CD4-positive, alpha-beta T cell treated with Interleukin-6 at 100 ng/mL for 8 hours (primary cell): Measurements from ENCODE around the gene ICA1.
"Not testable (repeated sequence)": the region's sequence is repeated elsewhere in the genome, so short reads cannot be mapped to it uniquely, and the experiment has no call there.

Experiments
- DNase-seq: peaks from one replicate; pipeline ENCODE4 v3.0.0-alpha.2; 2020; ENCODE audit warnings: mixed read lengths, low spot score

Gene ICA1

DNA sequence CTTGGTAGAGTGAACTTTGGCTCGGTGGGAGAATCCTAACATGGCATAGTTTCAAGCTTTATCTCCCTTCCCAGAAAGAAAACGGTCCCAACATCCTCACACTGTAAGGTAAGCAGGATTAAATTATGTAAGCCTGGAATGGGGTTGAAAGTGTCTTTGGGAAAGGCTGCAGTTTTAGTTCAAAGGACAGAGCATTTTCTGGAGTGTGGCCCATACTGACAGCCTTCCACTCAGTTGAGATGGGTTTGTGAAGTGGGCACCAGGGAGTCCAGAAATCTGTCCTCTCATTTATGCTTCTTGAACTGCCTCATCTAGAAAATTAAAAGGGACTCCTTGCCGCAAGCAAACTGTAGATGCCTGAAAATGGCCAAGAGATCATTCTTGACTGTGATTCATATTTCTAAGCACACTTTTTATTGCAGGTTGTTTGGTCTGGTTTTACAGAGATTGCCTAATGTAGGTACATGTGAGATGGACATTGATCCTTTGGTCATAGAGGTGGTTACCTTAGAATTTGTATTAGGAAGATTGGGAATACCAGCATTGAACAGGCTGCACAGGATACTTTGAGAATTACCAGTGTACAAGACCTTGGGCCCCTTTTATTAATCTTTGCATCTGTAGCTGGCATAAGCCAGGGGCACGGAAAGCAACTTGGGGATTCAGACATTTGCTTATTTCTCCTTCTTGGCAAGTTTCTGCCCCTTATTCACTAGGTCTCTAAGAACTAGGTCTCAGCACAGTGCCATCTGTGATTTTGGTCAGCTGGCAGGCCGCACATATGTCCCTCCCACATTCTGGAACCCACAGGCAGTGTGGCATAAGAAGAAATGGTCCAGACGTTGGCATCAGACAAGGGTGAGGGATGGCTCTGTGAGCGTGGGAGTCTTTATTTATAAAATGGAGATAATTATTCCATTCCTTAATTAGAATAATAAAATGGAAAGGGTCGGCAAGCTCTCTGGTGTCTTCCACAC is 167.5 kb downstream of the ICA1 start:
- DNase-seq = no peak

DNA sequence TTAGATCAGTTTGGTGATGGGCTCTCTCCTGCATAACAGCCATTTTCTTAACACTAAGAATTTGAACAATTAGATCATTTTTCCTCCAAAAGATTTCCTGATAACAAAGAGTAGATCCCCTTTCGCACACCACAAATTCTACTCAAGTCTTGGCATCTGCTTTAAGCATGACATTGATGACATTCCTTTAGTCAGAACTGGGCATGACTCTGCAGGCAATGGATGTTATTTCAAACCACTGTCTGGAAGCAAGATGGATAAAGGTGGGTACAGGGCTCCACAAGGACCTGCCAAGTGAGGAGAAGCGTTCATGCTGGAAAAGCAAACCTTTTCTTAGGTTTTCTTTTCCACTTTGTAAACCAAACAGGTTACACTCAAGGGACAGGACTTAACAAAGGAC is 169.8 kb downstream of the ICA1 start:
- DNase-seq = no peak

- no peak for DNase-seq
Observed at GRCh38 chr7:8089036-8089780, 172.8 kb downstream of the ICA1 start.

DNA sequence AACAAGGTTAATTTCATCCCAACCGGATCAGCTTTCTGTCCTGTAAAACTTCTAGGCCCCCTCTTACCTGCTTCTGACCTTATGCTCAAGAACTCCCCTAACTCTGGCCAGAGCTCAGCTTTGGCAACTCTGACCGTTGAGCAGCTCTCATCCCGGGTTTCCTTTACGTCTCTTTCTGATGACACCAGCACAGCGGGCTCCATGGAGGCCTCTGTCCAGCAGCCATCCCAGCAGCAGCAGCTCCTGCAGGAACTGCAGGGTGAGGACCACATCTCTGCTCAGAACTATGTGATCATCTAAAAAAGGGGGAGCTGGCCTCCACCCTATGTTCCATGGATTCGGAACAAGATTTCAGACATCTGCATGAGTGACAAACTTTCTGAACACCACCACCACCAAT is 175.7 kb downstream of the ICA1 start:
- no peak for DNase-seq

GRCh38 chr7:8085420-8085819 is 176.5 kb downstream of the ICA1 start:
- no peak for DNase-seq

DNA sequence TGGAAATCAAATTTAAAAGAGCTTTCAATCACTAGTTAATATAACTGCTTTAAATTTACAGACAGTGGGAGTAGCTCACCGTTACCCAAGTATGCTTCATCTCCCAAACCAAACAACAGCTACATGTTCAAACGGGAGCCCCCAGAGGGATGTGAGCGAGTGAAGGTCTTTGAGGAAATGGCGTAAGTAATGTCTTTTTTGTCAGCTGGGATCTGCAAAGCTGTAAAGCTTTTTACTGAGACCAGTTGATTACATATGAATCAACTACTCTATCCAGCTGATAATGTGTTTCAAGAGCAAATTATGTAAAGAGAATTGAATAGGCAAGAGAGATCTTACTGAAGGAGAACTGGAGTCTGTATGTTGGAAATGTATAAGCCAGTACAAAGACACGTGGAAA is 177.1 kb downstream of the ICA1 start:
- DNase-seq = no peak

GRCh38 chr7:8082762-8083161 is 179.2 kb downstream of the ICA1 start:
- DNase-seq = no peak

DNA sequence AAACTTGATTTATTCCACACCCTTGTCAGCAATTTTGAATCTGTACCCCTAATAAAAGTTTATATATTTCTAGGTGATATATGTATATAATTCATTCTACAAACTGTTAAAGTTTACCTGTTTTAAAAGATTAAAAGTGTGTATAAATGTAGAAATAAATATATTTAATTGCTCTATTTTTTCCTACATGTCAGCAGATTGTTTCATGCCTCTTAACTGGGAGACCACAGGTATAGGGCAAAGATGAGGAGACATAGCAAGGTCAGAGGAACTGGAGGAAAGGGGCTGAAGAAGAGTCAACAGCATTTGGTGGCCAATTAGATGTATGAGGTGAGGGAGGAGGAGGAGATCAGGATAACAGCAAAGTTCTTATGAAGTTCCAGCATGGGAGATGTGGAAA is 183.5 kb downstream of the ICA1 start:
- DNase-seq = no peak

DNA sequence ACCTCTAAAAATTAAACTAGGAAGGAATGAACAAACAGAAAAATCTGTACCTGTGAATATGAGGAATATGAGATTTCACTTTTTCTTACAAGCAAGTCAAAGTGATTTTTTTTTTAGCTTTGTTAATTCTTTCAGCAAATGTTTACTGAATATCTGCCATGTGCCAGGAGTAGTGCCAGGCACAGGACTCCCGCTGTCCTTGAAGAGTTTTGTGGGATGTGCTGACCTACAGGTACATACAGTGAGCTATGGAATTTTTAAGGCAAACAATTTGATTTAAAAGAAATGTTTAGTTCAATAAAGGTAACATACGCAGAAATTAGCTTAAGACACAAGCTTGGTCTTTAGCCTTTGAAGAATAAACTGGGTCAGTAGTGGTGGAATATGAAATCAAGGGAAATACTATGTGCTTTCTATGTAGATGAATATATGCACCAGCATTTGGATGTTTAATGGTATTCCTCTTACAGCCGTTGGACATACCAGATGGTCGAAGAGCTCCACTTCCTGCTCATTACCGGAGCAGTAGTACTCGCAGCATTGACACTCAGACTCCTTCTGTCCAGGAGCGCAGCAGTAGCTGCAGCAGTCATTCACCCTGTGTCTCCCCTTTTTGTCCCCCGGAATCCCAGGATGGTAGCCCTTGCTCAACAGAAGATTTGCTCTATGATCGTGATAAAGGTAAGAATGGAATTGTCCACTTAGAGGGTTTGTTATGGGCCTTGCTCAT is 191.4 kb downstream of the ICA1 start:
- DNase-seq = no peak

GRCh38 chr7:8068892-8069686 is 192.9 kb downstream of the ICA1 start:
- DNase-seq = no peak

- DNase-seq = no peak
Observed at GRCh38 chr7:8065356-8065813, 196.6 kb downstream of the ICA1 start.

DNA sequence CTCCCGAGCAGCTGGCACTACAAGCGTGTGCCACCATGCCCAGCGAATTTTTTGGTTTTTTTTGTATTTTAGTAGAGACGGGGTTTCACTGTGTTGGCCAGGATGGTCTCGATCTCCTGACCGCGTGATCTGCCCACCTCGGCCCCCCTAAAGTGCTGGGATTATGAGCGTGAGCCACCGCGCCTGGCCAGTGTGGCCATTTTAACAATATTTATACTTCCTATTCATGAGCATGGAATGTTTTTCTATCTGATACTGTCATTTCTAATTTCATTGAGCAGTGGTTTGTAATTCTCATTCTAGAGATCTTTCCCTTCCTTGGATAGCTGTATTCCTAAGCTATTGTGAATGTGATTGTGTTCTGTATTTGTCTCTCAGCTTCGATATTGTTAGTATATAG is 197.1 kb downstream of the ICA1 start:
- no peak for DNase-seq

GRCh38 chr7:8063706-8064297 is 198.2 kb downstream of the ICA1 start:
- DNase-seq = no peak

- DNase-seq = not testable (repeated sequence)
Observed at GRCh38 chr7:8063300-8063699, 198.7 kb downstream of the ICA1 start.
